Dedifferentiated amniotic fluid mesenchymal stem cell (primary cell): ENCODE results near the gene IQCC.
A peak's percentile ranks its signal among the peaks of the same experiment; 100 is the strongest.
"Not testable (repeated sequence)": the region's sequence is repeated elsewhere in the genome, so short reads cannot be mapped to it uniquely, and the experiment has no call there.

ENCODE experiments used
- DNase-seq: peaks from one replicate; pipeline ENCODE4 v3.0.0-alpha.2; 2016; ENCODE audit errors: extremely low spot score

IQCC gene

GRCh38 chr1:32205401-32206370 is at the start of gene IQCC:
TSS of gene IQCC (plus strand) at chr1:32205671. CDS start at chr1:32205682, 11 bp downstream.
- peak; percentile 71 for DNase-seq

GRCh38 chr1:32159189-32159588 is 46.3 kb upstream of the IQCC start:
- no peak for DNase-seq

GRCh38 chr1:32163405-32163804 is 42.1 kb upstream of the IQCC start:
- DNase-seq, result no peak

GRCh38 chr1:32165633-32166032 is 39.8 kb upstream of the IQCC start:
- DNase-seq, result not testable (repeated sequence)

GRCh38 chr1:32170991-32171390 is 34.5 kb upstream of the IQCC start:
- no peak for DNase-seq

- no peak for DNase-seq
These were observed 32.7 kb upstream of the IQCC start for GRCh38 chr1:32172621-32173245.

- DNase-seq, result no peak
These were observed 26.9 kb upstream of the IQCC start for GRCh38 chr1:32178380-32179192.

GRCh38 chr1:32179193-32179442 is 26.4 kb upstream of the IQCC start:
- DNase-seq, result no peak

GRCh38 chr1:32179443-32180185 is 25.9 kb upstream of the IQCC start, which contains the start of gene TXLNA:
TSS of gene TXLNA (plus strand) at chr1:32179675. CDS start at chr1:32180346, 671 bp downstream.
- DNase-seq, result peak; percentile 88

- peak; percentile 68 for DNase-seq
These were observed 25.0 kb upstream of the IQCC start for GRCh38 chr1:32180186-32181060.

- DNase-seq, result no peak
These were observed 24.4 kb upstream of the IQCC start for GRCh38 chr1:32181065-32181464.

- no peak for DNase-seq
These were observed 23.9 kb upstream of the IQCC start for GRCh38 chr1:32181563-32181962.

- DNase-seq, result no peak
These were observed 23.4 kb upstream of the IQCC start for GRCh38 chr1:32182060-32182459.

- no peak for DNase-seq
These were observed 20.8 kb upstream of the IQCC start for GRCh38 chr1:32184650-32185049.

GRCh38 chr1:32186077-32186476 is 19.4 kb upstream of the IQCC start:
- no peak for DNase-seq

- DNase-seq, result no peak
These were observed 19.0 kb upstream of the IQCC start for GRCh38 chr1:32186491-32186890.

- DNase-seq, result no peak
These were observed 17.6 kb upstream of the IQCC start for GRCh38 chr1:32187850-32188249.

GRCh38 chr1:32192220-32192948 is 13.1 kb upstream of the IQCC start:
- no peak for DNase-seq

- DNase-seq, result no peak
These were observed 10.5 kb upstream of the IQCC start for GRCh38 chr1:32194984-32195383.

GRCh38 chr1:32195531-32195930 is 9.9 kb upstream of the IQCC start:
- no peak for DNase-seq
